ENCODE results near the gene LYRM7.
"Not testable (repeated sequence)": the region's sequence is repeated elsewhere in the genome, so short reads cannot be mapped to it uniquely, and the experiment has no call there.

The LYRM7 gene
- long read RNA-seq, donor 1, full-length matches to known transcripts: 5 of 5 reads
- long read RNA-seq, donor 1, partial matches to known transcripts: 0 of 5 reads
- long read RNA-seq, donor 1, other reads (novel, unspliced or antisense): 0 of 5 reads
- long read RNA-seq, donor 2, full-length matches to known transcripts: 4 of 4 reads
- long read RNA-seq, donor 2, partial matches to known transcripts: 0 of 4 reads
- long read RNA-seq, donor 2, other reads (novel, unspliced or antisense): 0 of 4 reads
- long read RNA-seq, donor 3, full-length matches to known transcripts: 1 of 1 reads
- long read RNA-seq, donor 3, partial matches to known transcripts: 0 of 1 reads
- long read RNA-seq, donor 3, other reads (novel, unspliced or antisense): 0 of 1 reads
- long read RNA-seq, donor 4, full-length matches to known transcripts: 5 of 5 reads
- long read RNA-seq, donor 4, partial matches to known transcripts: 0 of 5 reads
- long read RNA-seq, donor 4, other reads (novel, unspliced or antisense): 0 of 5 reads
- long read RNA-seq, donor 5, full-length matches to known transcripts: 6 of 6 reads
- long read RNA-seq, donor 5, partial matches to known transcripts: 0 of 6 reads
- long read RNA-seq, donor 5, other reads (novel, unspliced or antisense): 0 of 6 reads
- long read RNA-seq, donor 6, full-length matches to known transcripts: 14 of 14 reads
- long read RNA-seq, donor 6, partial matches to known transcripts: 0 of 14 reads
- long read RNA-seq, donor 6, other reads (novel, unspliced or antisense): 0 of 14 reads
- long read RNA-seq, donor 7, full-length matches to known transcripts: 6 of 6 reads
- long read RNA-seq, donor 7, partial matches to known transcripts: 0 of 6 reads
- long read RNA-seq, donor 7, other reads (novel, unspliced or antisense): 0 of 6 reads
- long read RNA-seq, donor 8, full-length matches to known transcripts: 2 of 2 reads
- long read RNA-seq, donor 8, partial matches to known transcripts: 0 of 2 reads
- long read RNA-seq, donor 8, other reads (novel, unspliced or antisense): 0 of 2 reads

GRCh38 chr5:131170540-131171275, at the start of gene LYRM7:
Gene LYRM7, plus strand, starts transcription at chr5:131170944. Its CDS starts 77 bp downstream, at chr5:131171021.
- peak; percentile 80 for DNase-seq

DNA sequence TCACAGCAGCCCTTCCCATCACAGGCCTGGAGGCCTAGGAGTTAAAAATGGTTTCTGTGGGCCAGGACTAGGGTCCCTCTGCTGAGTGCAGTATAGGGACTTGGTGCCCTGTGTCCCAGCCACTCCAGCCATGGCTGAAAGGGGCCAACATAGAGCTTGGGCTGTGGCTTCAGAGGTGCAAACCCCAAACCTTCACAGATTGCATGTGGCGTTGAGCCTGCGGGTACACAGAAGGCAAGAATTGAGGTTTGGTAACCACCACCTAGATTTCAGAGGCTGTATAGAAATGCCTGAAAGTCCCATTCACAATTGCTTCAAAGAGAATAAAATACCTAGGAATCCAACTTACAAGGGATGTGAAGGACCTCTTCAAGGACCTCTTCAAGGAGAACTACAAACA, 43.5 kb upstream of the LYRM7 start:
- DNase-seq: not testable (repeated sequence)

- no peak for DNase-seq
These were observed 41.4 kb upstream of the LYRM7 start for GRCh38 chr5:131129306-131129705.

GRCh38 chr5:131133091-131133490, 37.7 kb upstream of the LYRM7 start:
- not testable (repeated sequence) for DNase-seq

- not testable (repeated sequence) for DNase-seq
These were observed 32.3 kb upstream of the LYRM7 start for GRCh38 chr5:131138406-131138805.

DNA sequence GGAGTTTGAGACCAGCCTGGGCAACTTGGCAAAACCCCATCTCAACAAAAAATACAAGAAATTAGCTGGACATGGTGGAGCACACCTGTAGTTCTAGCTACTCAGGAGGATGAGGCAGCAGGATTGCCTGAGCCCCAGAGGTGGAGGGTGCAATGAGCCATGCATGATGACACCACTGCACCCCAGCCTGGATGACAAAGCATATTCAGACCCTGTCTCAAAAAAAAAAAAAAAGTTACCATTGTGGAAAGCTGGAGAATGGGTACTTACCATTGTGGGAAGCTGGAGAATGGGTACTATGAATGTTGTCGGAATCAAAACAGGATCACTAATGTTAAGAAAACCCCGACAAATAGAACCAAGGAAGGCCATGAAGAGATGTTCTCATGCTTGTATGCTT, 31.4 kb upstream of the LYRM7 start:
- DNase-seq: no peak

DNA sequence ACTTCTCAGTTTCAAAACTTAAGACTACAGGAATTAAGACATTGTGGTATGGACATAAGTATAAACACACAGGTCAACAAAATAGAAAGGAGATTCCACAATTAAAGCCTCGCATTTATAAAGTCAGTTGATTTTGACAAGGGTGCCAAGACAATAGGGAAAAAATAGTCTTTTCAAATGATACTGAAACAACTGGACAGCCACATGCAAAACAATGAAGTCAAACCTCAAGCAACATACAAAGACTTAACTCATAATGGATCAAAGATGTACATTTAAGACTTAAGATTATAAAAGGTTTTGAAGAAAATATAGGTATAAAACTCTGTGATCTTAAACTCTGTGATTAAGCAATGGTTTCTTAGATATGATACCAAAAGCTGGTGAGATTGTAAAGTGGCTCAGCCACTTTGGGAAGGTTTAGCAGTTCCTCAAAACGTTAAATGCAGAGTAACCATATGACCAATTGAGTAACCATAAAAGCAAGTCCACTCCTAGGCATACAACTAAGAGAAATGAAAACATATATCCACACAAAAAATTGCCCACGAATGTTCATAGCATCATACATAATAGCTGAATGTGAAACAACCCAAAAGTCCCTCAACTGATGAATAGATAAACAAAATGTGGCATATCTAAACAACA, 27.6 kb upstream of the LYRM7 start:
- no peak for DNase-seq

DNA sequence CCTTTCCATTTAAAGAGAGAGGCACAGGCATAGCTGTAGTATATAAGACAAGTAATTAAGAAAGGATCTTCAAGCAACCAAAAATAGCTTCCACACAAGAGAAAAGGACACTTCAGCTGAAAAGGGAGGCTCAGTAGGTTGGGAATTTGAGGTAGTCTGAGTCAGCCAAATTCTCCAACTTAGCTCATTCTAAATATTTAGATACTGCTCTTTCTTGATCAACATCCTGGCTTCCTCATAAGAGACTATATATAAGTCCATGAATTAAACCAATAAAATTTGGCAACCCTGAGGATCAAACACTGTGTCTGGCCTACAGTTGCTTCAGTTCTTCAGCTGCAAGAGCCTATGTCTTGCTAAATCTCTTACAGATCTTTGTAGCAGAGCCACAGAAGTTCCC, 23.5 kb upstream of the LYRM7 start:
- DNase-seq: no peak

DNA sequence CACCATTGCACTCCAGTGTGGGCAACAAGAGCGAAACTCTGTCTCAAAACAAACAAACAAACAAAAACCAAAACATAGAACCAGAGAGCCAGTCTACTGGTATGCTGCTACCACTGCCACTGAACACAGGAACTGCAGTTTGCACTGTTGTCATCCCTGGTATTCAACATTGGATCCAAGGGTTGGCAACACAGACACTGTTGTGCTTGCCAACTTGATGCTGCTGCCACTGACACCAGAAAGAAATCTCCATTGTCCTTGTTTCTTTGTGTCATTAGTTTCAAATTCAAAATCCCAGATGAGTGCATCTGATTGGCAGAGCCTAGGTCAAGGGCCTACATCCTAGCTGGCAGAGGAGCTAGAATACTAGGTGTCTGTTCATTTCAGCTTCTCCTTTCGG, 21.9 kb upstream of the LYRM7 start:
- DNase-seq: no peak

GRCh38 chr5:131150408-131150807, 20.3 kb upstream of the LYRM7 start:
- DNase-seq: no peak

GRCh38 chr5:131151216-131151615, 19.5 kb upstream of the LYRM7 start:
- no peak for DNase-seq

DNA sequence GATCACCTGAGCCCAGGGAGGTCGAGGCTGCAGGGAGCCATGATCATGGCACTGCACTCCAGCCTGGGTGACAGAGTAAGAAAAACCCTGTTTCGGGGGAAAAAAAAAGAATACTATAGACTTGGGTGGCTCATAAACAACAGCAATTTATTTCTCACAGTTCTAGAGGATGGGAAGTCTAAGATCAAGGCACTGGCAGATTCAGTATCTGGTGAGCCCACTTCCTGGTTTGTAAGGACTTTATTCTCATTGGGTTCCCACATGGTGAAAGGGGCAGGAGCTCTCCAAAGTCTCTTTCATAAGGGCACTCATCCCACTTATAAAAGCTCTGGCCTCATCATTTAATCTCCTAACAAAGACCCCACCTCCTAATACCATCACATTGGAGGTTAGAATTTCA, 14.4 kb upstream of the LYRM7 start:
- no peak for DNase-seq

DNA sequence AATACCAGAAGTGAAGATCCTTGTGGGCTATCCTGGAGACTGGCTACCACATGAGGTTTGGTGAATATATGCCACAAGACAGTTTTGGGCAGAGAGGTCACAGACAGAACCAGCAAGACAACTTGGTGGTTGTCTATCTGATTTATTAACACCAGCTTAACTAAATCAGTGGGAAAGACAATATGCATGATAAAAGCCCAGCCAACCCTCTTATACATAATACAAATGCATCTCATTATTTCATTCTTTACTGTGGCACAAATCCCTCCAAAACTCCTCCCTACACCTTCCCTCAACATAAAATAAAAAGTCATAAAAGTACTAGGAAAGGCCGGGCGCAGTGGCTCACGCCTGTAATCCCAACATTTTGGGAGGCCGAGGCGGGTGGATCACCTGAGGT, 13.8 kb upstream of the LYRM7 start:
- DNase-seq: no peak

GRCh38 chr5:131160134-131160533, 10.6 kb upstream of the LYRM7 start:
- no peak for DNase-seq

GRCh38 chr5:131163276-131164119, 7.2 kb upstream of the LYRM7 start:
- no peak for DNase-seq

- peak; percentile 98 for DNase-seq
These were observed 6.3 kb upstream of the LYRM7 start for GRCh38 chr5:131164191-131165118.

GRCh38 chr5:131165119-131165727, 5.5 kb upstream of the LYRM7 start, which contains the start of gene HINT1:
Gene HINT1, minus strand, starts transcription at chr5:131165256. Its CDS starts 51 bp downstream, at chr5:131165205.
- no peak for DNase-seq

DNA sequence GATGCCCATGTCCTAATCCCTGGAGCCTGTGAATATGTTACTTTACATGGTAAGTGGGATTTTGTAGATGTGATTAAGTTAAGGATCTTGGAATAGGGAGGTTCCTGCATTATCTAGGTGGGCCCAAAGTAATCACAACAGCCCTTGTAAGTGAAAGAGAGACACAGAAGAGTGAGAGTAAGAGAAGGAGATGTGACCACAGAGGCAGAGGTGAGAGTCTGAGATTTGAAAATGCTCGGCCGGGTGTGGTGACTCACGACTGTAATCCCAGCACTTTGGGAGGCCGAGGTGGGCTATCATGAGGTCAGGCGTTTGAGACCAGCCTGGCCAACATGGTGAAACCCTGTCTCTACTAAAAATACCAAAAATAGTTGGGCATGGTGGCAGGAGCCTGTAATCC, 3.1 kb upstream of the LYRM7 start:
- DNase-seq: no peak
